DMS53 (cell line): ENCODE data around the gene ZMPSTE24.

ENCODE experiments used
- DNase-seq: peaks from one replicate; lab custom pipeline; 2025; lab: John Stamatoyannopoulos, UW

ZMPSTE24 gene

DNA sequence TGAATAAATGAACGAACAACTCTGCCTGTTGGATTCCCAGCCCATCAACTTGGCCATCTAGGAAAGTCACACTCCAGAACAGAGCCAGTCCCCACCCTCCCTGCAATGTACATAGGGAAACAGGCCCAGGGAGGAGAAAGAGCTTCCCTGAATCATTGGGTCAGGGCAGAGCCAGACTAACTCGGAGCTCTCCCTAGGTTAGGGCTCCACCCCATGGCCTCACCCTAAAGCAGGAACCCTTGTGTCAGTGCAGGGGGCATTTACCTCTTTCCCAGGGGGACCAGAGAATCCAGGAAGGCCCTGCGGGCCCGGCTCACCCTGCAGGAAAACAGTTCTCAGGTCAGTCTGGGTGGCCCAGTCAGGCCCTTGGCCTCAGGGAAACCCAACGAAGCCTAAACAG is 47.4 kb downstream of the ZMPSTE24 start:
- peak; percentile 38 for DNase-seq

DNA sequence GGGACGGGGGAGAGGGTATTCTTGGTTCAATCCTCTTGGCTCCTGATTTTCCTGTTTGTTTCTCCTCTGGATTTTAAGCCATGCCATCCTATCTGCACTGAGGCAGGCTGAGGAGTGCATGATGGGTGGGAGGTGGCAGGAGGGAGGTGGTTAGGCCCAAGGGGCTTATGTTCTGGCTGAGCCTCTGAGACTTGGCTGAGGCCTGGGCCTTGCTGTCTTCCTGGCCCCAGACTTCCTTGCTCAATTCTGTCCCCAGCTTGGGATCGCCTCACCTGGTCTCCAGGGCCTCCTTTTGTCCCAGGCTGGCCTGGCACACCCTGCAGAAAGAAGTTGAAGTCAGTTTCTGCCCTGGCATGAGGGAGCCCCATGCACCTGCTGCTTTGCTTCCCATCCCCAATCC is 47.8 kb downstream of the ZMPSTE24 start:
- no peak for DNase-seq

DNA sequence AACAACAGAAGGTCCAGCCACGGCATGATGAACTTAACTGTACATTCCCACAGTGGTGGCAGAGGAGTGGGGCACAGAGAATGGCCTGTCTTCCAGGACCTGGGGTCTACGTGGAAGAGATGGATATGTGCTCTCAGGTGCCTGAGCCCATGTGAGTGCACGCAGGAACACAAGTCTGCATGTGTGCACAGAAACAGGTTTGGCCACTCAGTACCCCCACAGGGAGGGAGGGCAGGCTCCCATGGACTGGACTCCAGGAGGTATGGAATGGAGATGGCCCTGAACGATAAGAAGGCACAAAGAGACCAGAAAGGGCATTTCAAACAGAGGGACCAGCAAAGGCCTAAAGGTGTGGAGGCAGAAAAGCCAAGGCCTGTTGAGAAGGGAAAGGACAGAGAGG is 48.3 kb downstream of the ZMPSTE24 start:
- peak; percentile 49 for DNase-seq

DNA sequence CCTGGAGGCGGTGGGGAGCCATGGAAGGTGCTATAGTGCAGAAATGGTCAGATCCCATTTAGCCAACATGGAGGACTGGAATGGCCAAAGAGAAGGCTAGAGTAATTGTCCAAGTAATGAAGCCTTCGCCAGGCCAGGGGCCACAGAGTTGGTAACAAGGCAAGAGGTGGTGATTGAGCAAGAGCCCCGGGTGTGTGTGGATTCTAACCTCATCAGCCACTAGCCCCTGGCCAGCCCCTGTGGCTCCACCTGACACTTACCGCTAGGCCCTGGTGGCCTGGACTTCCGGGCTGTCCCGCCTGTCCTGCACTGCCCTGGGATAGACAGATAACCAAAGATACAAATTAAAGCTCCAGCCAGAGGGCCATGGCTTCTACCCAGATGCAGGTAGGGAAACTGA is 49.1 kb downstream of the ZMPSTE24 start:
- DNase-seq = no peak

DNA sequence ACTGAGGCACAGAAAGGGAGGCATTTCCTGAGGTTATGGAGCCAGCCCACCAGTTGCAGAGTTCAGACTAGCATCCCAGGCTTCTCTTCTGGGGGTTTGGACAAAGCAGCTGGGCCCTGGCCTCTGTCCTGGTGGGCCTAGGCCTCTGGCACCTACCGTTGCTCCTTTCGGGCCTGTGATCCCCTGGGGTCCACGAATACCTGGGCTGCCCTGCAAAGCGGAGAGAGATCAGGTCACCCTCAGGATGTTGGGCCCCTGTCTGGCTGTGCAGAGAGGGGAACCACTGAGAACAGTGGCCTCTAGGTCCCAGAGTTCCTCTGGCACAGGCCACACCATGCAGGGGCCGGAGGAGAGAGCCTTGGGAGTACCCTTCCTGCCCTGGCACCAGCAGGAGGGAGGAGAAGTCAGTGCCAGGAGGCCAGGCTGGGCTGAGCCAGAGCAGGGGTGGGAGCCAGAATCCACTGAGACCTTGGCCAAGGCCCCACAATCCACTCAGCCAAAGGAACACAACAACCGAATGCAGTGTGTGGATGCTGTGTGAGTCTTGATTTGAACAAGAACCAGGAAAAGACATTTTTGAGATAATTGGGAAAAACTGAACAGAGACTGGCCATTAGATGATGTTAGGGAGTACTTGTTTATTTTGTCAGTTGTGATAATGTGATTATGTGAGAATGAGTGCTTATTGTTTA is 50.1 kb downstream of the ZMPSTE24 start:
- DNase-seq = no peak

DNA sequence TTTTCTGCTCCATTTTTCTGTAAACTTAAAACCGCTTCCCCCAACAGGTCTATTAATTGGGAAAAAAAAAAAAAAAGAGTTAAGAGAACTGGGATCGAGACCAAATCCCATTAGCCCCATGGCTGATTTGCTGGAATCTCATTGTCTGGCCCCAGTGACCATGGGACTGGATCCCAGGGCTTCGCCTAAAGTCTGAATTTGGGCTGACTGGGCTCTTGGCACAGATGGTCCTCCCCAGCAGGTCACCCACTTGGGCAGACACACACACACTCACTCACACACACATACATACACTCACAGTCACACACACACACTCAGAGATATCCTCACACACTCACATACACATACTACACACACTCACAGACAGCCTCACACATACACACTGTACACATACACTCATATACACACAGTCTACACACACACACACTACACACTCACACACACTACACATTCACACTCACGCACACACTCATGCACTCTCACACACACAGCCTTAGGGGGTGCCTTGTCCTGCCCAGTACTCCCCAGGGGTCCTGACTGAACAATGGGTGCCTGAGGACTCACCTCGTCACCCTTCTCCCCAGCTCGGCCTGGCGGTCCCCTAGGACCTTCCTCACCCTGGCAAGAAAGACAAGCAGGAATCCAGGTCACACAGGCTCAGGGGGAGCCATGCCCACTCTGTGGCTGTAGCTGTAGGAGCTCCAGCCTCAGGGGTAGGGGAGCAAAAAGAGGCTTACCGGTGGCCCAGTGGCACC is 51.5 kb downstream of the ZMPSTE24 start:
- DNase-seq = no peak

DNA sequence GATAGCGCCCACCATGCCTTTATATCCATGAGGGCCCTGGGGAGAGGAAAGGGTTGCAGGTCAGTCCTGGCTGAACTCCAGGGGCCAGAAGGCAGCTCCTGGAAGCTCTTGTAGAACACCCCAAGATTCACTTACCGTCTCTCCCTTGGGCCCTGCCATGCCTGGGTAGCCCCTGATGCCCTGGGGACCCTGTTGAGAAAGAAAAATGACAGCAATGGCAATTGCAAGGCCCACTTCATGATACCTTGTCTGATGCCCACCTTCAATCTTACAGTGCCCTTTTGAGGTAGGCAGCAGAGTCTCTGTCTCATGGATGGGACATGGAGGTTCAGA is 52.1 kb downstream of the ZMPSTE24 start:
- no peak for DNase-seq

DNA sequence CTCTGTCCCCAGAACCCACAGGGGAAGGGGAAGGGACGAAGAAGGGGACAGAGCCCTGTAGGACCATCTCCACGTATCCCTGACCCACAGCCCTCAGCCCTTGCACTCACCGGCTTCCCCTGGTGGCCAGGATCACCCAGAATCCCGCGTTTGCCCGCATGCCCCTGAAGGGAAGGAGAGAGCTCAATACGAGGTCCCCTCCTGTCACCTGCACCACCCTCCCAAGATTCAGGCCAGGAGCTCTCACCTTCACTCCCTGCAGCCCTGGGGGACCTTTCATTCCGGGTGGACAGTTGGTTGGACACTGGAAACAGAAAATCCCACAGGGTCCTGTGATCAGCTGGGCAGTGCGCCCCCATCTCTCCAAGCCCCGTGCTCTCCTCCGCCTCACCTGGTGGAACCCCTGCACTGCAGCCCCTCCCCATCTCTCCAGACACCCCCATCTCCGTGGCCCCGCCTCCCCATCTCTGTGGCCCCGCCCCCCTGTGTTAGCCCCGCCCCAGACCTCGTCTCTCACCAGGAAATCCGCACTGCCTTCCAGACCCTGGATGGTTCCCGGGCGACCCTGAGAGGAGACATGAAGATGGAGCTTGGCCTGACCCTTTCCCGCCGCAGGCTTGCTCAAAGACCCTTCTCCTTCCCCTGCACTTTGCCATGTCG is 53.1 kb downstream of the ZMPSTE24 start:
- DNase-seq = peak; percentile 18

DNA sequence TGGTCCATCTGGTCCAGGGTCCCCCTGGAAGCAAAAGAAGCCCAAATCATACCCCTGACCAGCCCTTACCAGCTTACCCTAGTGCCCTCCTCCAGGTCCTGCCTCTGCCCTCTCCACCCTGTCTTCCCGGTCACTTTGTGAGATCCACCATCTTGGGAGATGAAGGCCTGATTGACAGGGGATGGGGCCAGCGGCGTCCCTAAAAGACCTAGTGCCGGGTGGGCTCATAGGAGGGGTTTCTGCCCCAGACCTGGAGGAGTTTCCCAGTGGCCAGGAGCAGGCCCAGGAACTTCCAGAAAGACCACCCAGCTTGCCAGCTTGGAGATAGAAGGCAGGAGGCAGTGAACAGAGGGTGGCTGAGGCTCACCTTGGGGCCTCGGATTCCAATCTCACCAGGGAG is 53.7 kb downstream of the ZMPSTE24 start:
- DNase-seq = no peak

DNA sequence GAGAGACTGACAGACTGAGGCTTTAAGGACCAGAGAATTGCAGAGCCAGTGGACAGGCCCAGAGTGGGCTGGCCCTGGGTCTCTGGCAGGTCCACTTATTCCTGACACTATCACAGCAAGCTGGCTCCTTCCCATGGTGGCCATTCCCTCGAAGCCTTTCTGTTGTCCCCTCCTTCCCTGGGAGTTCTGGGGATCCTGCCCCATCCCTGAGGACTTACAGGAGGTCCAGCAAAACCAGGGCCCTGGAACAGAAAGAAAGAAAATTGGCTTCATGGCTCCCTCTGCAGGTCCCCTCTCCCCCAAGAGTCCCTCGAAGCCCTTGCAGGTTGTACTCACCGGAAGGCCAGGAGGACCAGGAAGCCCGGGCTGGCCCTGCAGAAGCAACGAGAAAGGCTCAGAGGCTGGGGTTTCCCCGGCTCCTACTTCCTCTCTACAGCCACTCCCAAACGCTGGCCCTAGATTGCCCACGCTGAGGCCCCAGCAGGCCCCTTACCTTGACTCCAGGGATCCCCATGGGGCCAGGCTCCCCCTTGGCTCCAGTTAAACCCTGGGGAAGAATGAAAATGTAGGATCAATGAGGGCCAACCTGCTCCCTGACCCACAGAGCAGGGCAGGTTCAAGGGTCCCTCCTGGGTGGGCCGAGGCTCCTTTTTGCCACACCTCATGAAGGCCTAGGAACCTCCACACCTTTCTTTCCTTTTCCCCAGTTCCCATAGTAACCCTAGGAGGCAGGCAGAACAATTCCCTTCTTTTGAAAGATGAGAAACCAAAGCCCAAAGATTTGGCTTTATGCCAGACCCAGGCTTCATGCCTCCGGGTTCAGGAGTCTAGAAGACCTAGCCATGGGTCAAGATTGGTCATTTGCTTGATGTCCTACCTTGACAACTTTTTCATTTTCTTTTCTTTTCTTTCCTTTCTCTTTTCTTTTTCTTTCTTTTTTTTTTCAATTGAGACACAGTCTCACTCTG is 54.5 kb downstream of the ZMPSTE24 start:
- peak; percentile 32 for DNase-seq

DNA sequence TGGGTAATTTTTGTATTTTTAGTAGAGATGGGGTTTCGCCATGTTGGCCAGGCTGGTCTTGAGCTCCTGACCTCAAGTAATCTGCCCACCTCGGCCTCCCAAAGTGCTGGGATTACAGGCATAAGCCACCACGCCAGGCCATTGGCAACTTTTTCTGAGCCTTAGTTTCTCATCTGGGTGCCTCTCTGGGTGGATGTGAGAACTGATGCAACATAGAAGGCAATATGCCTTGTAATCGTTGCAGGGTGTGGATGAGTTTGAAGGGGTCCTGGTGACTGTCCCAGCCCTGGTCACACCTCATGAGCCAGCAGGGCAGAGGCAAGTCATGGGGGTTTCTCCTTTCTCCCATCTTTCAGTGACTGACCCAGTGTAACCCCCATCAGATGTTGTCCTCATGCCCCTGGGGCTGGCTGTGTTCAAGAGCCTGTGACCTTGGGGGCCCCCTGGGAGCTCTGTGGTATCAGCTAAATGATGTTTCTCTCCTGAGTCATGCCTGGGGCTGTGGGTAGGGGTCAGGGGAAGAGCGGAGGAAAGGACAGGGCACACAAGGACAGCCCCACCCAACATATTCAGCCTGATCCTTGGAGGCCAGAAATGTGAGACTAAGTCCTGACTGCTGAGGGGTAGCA is 55.4 kb downstream of the ZMPSTE24 start:
- DNase-seq = no peak

DNA sequence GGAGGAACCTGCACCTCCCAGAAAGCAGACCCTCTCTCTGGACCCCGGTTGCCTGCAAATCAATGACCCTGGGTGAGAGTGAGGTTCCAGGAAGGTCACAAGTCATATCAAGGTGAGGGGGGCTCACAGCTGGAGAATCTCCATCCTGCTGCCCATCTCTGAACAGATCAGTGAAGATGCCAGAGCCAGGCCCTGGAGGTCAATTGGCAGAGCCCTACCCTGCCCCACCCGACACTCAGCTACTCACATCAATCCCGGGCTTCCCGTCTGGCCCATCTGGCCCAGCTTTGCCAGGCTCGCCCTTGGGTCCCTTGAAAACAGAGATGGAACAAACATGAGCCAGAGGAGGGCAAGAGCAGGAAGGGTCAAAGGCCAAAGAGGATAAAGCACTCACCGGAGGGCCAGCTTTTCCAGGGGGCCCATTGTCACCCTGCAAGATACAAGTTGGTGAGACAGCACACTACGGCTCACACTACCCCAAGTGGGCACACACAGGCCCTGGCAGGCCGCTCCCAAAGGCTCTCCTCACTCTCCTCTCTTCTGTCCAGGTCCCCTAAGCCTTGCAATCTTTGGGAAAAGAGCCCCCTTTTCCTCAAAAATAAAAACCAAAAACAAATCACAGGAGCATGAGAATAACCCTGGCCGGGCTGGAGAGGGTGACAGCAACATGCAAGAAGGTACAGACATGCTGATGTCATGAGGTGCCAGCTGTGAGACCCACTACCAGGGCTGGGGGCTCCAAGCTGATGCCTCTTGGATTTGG is 56.1 kb downstream of the ZMPSTE24 start:
- no peak for DNase-seq

DNA sequence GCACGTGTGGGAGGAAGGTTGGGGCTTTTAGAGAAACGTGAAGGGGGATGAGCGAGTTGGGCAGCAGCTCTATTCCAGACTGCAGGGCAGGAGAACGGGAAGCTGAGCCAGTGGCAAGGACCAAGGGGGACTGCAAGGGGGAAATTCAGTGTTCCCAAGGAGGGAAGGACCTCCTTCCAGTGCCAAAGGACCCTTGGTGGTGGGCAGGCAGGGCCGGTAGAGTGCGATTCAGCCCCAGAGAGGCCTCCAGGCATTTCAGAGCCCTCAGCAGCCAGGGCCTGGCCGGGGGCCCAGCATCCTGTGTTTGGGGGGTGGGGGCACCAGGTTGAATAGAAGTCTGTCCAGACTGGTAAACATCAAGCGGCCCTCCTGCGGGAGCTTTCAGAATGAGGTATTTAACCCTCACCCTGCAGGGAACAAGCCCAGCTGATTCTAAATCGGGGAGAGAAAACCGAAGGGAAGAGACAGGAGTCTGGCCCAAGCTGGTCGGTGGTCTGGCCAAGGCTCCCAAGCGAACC is 56.7 kb downstream of the ZMPSTE24 start:
- no peak for DNase-seq

DNA sequence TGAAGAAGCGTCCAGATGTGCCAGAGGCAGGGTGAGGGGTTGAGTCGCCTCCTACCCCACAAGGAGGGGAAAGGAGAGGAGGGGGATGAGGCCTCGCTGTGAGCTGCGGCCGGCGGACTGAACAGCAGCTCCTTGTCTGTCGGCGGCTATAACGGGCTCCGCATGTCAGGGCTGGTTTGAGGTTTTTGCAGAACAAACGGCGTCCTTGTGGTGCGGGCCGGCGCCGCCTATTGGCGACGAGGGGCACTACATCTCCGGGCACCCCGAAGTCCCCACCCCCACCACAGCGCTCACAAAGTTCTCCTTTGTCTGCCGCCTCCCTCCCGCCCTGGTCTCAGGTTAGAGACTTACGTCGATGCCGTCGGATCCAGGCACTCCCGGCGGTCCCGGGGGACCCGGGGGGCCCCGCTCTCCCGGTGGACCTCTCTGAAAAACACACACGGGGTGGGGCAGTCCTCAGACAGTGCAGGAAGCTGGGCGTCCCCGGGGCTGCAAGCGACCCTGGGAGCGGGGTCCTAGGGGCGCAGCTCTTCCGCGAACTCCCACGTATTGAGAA is 57.3 kb downstream of the ZMPSTE24 start:
- DNase-seq = peak; percentile 93

DNA sequence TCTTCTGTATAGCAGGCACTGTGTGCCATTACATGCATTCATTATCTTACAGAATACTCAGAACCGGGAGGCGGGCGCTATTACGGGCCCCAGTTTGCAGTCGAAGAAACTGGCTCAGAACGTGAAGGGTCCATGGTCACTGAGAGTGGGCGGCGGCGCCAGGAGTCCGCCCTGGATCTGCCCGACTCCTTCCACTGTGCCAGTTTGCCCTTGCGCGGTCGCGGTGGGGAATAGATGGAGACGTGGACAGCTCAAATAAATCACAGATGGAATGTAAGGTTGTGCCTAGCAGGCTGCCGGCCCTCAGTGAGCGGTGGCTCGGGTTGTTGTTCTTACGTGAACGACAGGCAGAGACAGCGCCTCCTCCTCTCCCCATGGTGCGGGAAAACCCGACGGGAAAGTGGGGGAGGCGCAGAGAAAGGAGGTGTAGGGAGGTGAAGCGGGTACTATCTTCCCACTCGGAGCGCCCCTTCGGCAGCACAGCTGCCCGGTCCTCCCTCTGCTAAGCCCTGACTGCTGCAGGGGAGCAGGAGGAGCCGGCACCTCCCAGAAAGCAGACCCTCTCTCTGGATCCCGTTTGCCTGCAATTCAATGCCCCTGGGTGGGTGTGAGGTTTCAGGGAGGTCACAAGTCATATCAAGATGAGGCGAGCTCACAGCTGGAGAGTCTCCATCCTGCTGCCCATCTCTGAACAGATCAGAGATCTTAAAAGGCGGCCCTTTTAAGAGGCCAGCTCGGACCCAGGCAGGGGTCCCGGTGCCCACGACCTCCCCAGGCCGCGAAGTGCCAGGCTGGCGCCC is 58.0 kb downstream of the ZMPSTE24 start:
- peak; percentile 69 for DNase-seq

DNA sequence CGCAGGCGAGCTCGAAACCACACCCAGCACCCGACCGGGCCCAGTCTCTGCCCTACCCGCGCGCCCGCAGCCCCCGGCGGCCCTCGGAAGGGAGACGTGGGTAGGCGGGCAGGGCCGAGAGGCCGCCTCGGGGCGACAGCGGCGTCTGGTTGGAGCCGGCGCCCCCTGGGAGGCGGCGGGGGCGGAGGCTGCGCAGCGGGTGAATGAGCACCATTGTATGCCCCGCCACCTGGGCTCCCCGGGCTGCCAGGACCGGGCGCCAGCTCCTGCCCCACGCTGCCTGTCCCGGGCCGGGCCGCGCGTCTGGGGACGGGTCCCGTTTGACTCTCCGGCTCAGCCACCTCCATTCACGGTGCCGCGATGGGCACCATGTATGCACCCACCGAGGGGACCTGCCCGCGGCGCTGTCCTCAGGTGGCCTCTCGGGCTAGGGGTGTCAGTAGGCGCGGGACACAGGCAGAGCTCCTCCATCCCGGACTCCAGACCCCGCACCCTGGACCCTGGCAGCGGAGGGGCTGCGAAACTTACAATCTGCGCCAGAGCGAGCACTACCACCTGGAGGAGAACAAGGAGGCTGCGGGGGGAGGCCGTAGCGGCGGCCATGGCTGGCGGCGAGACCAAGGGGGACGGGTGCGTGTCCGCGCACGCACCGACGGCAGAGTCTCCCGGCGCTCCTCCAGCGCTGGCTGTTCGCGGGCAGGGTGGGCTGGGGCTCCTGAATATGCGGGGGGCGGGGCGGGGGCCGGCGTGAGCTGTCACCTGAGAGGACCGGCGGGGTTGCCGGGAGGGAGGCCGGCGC is 58.8 kb downstream of the ZMPSTE24 start, which contains the start of gene COL9A2:
COL9A2 (minus strand) TSS at position 692 of the 799 bp plus-strand sequence; CDS start at position 603, 89 bp downstream.
- peak; percentile 72 for DNase-seq

DNA sequence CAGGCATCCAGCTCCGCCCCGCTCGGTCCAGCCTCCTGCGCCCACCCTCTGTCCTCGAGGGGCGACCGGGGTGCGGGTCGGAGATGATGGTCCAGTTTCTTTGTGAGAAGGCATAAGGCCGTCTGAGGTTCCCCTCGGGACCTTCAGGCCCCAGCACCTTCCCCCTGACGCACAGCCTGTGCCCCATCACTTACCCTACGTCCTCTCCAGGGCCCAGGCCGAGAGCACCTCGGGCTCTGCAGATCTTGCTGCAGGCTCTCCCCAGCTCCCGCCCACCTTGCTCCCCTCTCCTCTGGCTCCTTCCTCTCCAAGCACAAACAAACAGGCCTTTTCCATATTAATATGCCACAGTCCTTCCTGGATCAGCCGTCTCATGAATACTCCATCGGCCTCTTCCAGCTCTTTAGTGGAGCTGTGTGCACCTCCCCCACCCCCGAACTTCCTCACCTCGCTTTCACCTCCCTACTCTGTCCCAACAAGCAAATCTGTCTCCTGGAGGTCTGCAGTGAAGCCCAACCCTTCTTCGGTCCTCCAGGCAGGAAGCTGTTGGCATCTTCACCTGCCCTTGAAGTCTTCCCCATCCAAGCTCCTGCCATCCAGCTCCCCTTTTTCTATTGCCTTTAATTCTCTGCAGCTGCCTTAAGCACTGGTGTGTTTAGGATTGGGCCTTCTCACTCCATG is 59.5 kb downstream of the ZMPSTE24 start:
- peak; percentile 32 for DNase-seq

DNA sequence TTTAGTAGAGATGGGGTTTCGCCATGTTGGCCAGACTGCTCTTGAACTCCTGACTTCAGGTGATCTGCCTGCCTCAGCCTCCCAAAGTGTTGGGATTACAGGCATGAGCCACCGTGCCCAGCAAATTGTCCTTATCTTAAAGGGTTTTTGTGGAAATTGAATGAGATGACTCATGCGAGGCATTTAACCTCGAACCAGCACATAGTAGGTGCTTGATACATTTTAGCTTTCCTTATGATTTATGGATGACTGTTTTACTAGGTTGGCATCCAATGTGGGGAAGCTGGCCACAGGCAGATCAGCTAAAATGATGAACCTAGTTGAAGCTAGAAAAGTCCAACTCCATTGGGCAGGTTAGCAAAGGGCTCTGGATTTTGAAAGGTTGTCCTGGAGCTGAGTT is 60.4 kb downstream of the ZMPSTE24 start:
- DNase-seq = no peak
